GM12878 (cell line): ENCODE results near the gene NELFB. TPM values are rescaled to one million over a fixed set of nuclear protein-coding genes. Genes with fewer than 3 reads are reported as not detected.

ENCODE experiments used
- ATAC-seq: fragments of 200-7000 bp; cut with Tn5 transposase; 3 replicates; pipeline ENCODE4 v1.9.1; 2020; ENCODE audit warnings: mild to moderate bottlenecking, moderate library complexity
- BruUV-seq: library from RNA; stranded (reverse); fragments of 400-500 nt; replicated peaks from 2 replicates; lab custom pipeline; 2021; lab: Mats Ljungman, UMichigan
- CTCF ChIA-PET: fragments of 300-600 bp; sonication (Branson Sonifier 250); formaldehyde crosslinking; extraction: SDS; loops from one replicate; lab custom pipeline; 2021; ENCODE audit warnings: inconsistent platforms; lab: Yijun Ruan, JAX
- POLR2A ChIA-PET: fragments of 350-600 bp; formaldehyde crosslinking; extraction: SDS; loops from one replicate; lab custom pipeline; 2021; ENCODE audit warnings: inconsistent platforms; lab: Charles Lee
- RAD21 ChIA-PET: fragments of 300-600 bp; sonication (Branson Sonifier 250); formaldehyde crosslinking; loops from one replicate; lab custom pipeline; 2023; ENCODE audit warnings: antibody characterized with exemption; ENCODE audit not compliant: unreplicated experiment; lab: Charles Lee
- SMC1A ChIA-PET: fragments of 300-600 bp; sonication (Branson Sonifier 250); formaldehyde crosslinking; loops from one replicate; lab custom pipeline; 2023; ENCODE audit not compliant: unreplicated experiment, uncharacterized antibody; lab: Charles Lee
- DNase-seq: peaks from one replicate; pipeline ENCODE4 v3.0.0-alpha.2; 2011; ENCODE audit warnings: low read depth, low spot score
- FAIRE-seq: peaks from 3 replicates; lab custom pipeline; 2011; peaks lifted over from hg19 to GRCh38; lab: Jason Lieb, UNC
- H2AFZ ChIP-seq: 2 replicates; pipeline ENCODE4 v1.6.0; 2011; ENCODE audit warnings: low read depth, low read length, control low read depth; ENCODE audit not compliant: control insufficient read depth
- H3K27ac ChIP-seq: 2 replicates; pipeline ENCODE4 v1.5.1; 2011; ENCODE audit warnings: control low read depth; ENCODE audit not compliant: control insufficient read depth, insufficient read depth
- H3K27me3 ChIP-seq, 2 experiments: replicated peaks in 1 of 2; 2 replicates each; pipeline versions ENCODE4 v1.6.0 to v1.6.1; 2011; ENCODE audit warnings: low read length in 1 of 2; ENCODE audit not compliant: control insufficient read depth in 2 of 2, insufficient read depth in 2 of 2
- H3K36me3 ChIP-seq, 2 experiments: 2 replicates each; pipeline ENCODE4 v1.5.1; 2011; ENCODE audit warnings: low read length in 1 of 2; ENCODE audit not compliant: control insufficient read depth in 2 of 2, insufficient read depth in 2 of 2
- H3K4me1 ChIP-seq: 2 replicates; pipeline ENCODE4 v1.6.1; 2011; ENCODE audit warnings: mild to moderate bottlenecking, low read length, moderate library complexity, mixed read lengths; ENCODE audit not compliant: control insufficient read depth, insufficient read depth
- H3K4me2 ChIP-seq: 2 replicates; pipeline ENCODE4 v1.6.0; 2011; ENCODE audit warnings: control low read depth; ENCODE audit not compliant: control insufficient read depth, insufficient read depth
- H3K4me3 ChIP-seq: fragments of 200-600 bp; sonication (generic); 2 replicates; pipeline ENCODE4 v1.5.1; 2016
- H3K79me2 ChIP-seq: 2 replicates; pipeline ENCODE4 v1.6.0; 2011; ENCODE audit warnings: low read length; ENCODE audit not compliant: control insufficient read depth, insufficient read depth
- H3K9ac ChIP-seq: 2 replicates; pipeline ENCODE4 v1.8.0; 2011; ENCODE audit warnings: low read length, control low read depth, mixed read lengths; ENCODE audit not compliant: control insufficient read depth, insufficient read depth
- H3K9me3 ChIP-seq: replicated peaks from 3 replicates; pipeline ENCODE4 v1.5.1; 2011; ENCODE audit warnings: mild to moderate bottlenecking, low read length; ENCODE audit not compliant: control insufficient read depth, insufficient read depth
- H4K20me1 ChIP-seq: 2 replicates; pipeline ENCODE4 v1.6.0; 2011; ENCODE audit not compliant: control insufficient read depth, insufficient read depth
- DPF2 ChIP-seq: fragments of 450-650 bp; IDR thresholded peaks from 2 replicates; pipeline ENCODE4 v1.6.1; 2017; ENCODE audit warnings: mild to moderate bottlenecking
- IRF5 ChIP-seq: fragments of 450-650 bp; IDR thresholded peaks from 2 replicates; pipeline ENCODE4 v1.6.1; 2017; ENCODE audit warnings: borderline replicate concordance
- WRNIP1 ChIP-seq: IDR thresholded peaks from 2 replicates; pipeline ENCODE4 v1.6.1; 2011; ENCODE audit warnings: low read depth, low read length, improper control_type of control experiment, borderline replicate concordance
- ZNF622 ChIP-seq: fragments of 450-650 bp; IDR thresholded peaks from 2 replicates; pipeline ENCODE4 v1.6.1; 2017; ENCODE audit warnings: mild to moderate bottlenecking, inconsistent platforms
- WGBS: methylation state at CpG from one replicate; pipeline ENCODE4 v1.1.6; 2016; ENCODE audit warnings: low lambda C conversion rate; ENCODE audit not compliant: insufficient replicate concordance, insufficient coverage; ENCODE audit errors: missing lambda C conversion rate; 5-methylcytosine and 5-hydroxymethylcytosine counted together
- in situ Hi-C: fragments of 300-500 bp; cut with MboI; formaldehyde crosslinking; loops from 9 replicates; pipeline ENCODE4 v1.14.3; 2018; ENCODE audit warnings: mixed read lengths
- intact Hi-C: fragments of 100-400 bp; cut with micrococcal nuclease; formaldehyde crosslinking; loops from one replicate; pipeline ENCODE4 v1.14.2; 2022; ENCODE audit not compliant: unreplicated experiment
- polyA plus RNA-seq, 11 experiments: library from polyadenylated mRNA; depleted of rRNA in 4 of 11; unstranded in 6 of 11; stranded (reverse) in 5 of 11; fragments of >200 nt; fragmentation: Nextera tagmentation in 4 of 11; fragmentation: Illumina TruSeq in 1 of 11; extraction: Ambion mirVana in 4 of 11; extraction: Trizol in 1 of 11; gene quantifications; 1 replicate in 1 of 11; 2 replicates in 10 of 11; pipeline versions ENCODE4 v1.2.1 to v1.2.3, GENCODE V29; 2011 to 2016; ENCODE audit warnings: inconsistent platforms in 2 of 11, missing spikeins in 2 of 11, low read depth in 1 of 11
- total RNA-seq, 4 experiments: library from RNA; depleted of rRNA in 3 of 4; stranded (reverse); fragments of >200 nt in 3 of 4; fragmentation: Illumina TruSeq in 1 of 4; extraction: Trizol in 1 of 4; gene quantifications; 2 replicates each; pipeline versions ENCODE4 v1.2.1 to v1.2.3, GENCODE V29; 2013 to 2021

NELFB gene
- total and polyA plus RNA-seq, 10 of the 15 experiments (the other 5 are each of a cell fraction or from before 2014, with no cell fraction given): 0.19 to 63.4 (median 30.9) TPM

GRCh38 chr9:137212520-137212919 is 42.6 kb upstream of the NELFB start:
- peaks cover 0 to 4% of the 10 kb centered on the region in 2 experiments; a peak in 3 of 4 replicates for H3K36me3 ChIP-seq
- no peaks in the 10 kb centered on the region for H4K20me1 ChIP-seq
- ChIA-PET POLR2A (interaction anchor here (0.5 kb wide), 1 partner anchor 80 kb away, joined by 3 read pairs; no protein-coding TSS in a partner anchor), CTCF (no interaction called here), SMC1A (no interaction called here), RAD21 (interaction anchor here (1.0 kb wide), 1 partner anchor 11 kb away, joined by 4 read pairs; no protein-coding TSS in a partner anchor)
- no peak overlapping the region for H3K4me2 ChIP-seq
- ATAC-seq (peak; percentile 29; the same call in 2 of the 3 replicates), DNase-seq (no peak)
- H3K27ac ChIP-seq: no peak overlapping the region
- H3K27me3 ChIP-seq: no peaks in the 10 kb centered on the region
- intact Hi-C loops: no loop called here
- H2AFZ ChIP-seq: no peak overlapping the region
- no peaks in the 10 kb centered on the region for H3K9me3 ChIP-seq
- no peaks in the 10 kb centered on the region; the same call in 1 of the 2 replicates for H3K79me2 ChIP-seq
- no TSS peak for BruUV-seq
- no peak overlapping the region for H3K4me3 ChIP-seq
- H3K9ac ChIP-seq: no peak overlapping the region
- in situ Hi-C loops: no loop called here
- H3K4me1 ChIP-seq: no peaks in the 10 kb centered on the region
- TF ChIP-seq ZNF622: no peak
- no peak for TF ChIP-seq DPF2
- no peak for TF ChIP-seq IRF5
- TF ChIP-seq WRNIP1: no peak
- TF ChIP-seq, all 136 proteins: peak for 0
- FAIRE-seq: no peak
- WGBS: 95% methylated on average over 21 of the region's 21 CpGs
